Central memory CD8-positive, alpha-beta T cell (primary cell): ENCODE results near the gene DEFB108B.
"Not testable (repeated sequence)": the region's sequence is repeated elsewhere in the genome, so short reads cannot be mapped to it uniquely, and the experiment has no call there.

Source experiments
- ATAC-seq: fragments of 150-1000 bp; cut with Tn5 transposase; replicated peaks from 2 replicates; pipeline ENCODE4 v1.10.0; 2022; ENCODE audit warnings: mild to moderate bottlenecking, moderate FRiP score, moderate number of reproducible peaks; ENCODE audit not compliant: poor library complexity, severe bottlenecking; ENCODE audit errors: extremely low read depth
- DNase-seq, 2 donors: peaks; one replicate each; pipeline ENCODE4 v3.0.0; 2021; ENCODE audit warnings: low spot score in 2 of 2
- H3K27ac Mint-ChIP-seq: one replicate; pipeline ENCODE4 v1.8.0; 2022; ENCODE audit warnings: low read depth, mild to moderate bottlenecking, moderate library complexity, mixed read lengths
- H3K27me3 Mint-ChIP-seq: one replicate; pipeline ENCODE4 v1.8.0; 2022; ENCODE audit warnings: mixed read lengths
- H3K36me3 Mint-ChIP-seq: one replicate; pipeline ENCODE4 v1.8.0; 2022; ENCODE audit warnings: mild to moderate bottlenecking, moderate library complexity, mixed read lengths; ENCODE audit not compliant: insufficient read depth
- H3K4me1 Mint-ChIP-seq: one replicate; pipeline ENCODE4 v1.8.0; 2022; ENCODE audit warnings: mixed read lengths
- H3K4me3 Mint-ChIP-seq: one replicate; pipeline ENCODE4 v1.8.0; 2022; ENCODE audit warnings: mild to moderate bottlenecking, moderate library complexity, mixed read lengths
- H3K9me3 Mint-ChIP-seq: one replicate; pipeline ENCODE4 v1.8.0; 2022; ENCODE audit warnings: mixed read lengths

DEFB108B gene, protein sequence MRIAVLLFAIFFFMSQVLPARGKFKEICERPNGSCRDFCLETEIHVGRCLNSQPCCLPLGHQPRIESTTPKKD

DNA sequence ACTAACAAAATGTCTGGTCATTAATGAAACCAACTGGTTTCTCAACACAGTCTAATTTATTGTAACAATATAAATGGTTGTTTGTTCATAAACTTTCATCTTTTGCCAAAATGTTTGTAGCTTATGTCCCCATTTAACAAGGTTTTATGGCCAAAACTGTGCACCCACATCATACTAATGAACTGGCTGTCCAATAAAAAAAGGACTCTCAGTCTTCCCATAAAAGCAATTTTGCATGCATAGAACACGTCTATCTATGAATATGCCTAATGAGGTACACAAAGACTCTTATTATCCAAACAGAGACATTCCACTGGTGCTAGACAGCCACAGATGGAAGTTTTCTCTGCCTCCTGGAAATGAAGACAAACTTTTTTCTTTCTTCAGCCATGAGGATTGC lies at the start of gene DEFB108B:
TSS of gene DEFB108B (plus strand) at position 390 of the 400 bp plus-strand sequence. CDS start at position 390, 0 bp downstream.
- H3K9me3 Mint-ChIP-seq, ATAC-seq, H3K36me3 Mint-ChIP-seq: not testable (repeated sequence)

DNA sequence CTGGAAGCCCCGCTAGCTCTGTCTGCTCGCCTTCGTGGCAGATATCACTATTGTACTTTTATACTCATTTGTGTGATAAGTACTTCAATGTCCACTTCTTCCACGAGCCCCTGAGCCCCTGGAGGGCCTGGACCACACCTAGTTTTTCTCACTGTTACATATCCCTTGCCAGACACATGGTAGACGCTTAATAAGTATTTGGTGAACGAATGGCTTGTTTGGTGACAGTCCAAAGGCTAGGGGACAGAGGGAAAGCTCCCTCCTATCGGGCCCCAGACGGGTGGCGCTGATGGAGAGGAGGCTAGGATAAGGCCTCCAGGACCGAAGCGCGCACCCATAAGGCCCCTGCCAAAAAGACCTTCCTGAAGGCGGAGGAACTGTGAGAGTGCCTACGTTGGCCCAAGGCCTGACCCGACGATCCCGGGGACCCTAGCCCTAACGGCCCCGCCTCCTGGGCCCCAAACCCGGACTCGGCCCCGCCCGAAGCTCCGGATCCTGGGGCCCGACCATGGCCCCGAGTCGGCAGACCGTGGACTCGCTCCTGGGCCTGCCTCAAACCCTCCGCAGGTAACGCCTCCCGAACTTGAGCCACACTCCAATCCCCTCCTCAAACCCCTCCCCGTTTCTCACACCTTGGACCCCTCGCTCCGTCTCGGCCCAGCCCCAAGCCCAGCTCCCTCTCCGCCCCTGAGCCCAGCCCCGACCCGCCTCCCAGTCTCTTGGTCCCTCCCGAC lies 46.7 kb upstream of the DEFB108B start:
- Mint-ChIP-seq H3K4me3 (peak overlapping the region; percentile 92), H3K27ac (peak overlapping the region; percentile 96)
- DNase-seq, H3K36me3 Mint-ChIP-seq, H3K27me3 Mint-ChIP-seq, ATAC-seq, H3K9me3 Mint-ChIP-seq, H3K4me1 Mint-ChIP-seq: not testable (repeated sequence)

More for the DNA sequence above, at the start of gene DEFB108B:
- H3K27me3 Mint-ChIP-seq, H3K27ac Mint-ChIP-seq, H3K4me3 Mint-ChIP-seq, DNase-seq, H3K4me1 Mint-ChIP-seq: not testable (repeated sequence)

DNA sequence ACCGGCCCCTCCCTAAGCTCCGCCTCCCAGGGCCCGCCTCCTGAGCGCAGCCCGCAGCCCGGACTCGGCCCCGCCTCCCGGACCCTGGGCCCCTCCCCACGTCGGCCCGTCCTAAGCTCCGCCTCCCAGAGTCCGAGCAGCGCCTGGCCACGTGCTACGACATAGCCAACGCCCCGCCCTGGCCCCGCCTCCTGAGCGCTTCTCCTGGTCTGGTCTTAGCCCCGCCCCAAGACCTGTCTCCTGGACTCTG lies 46.2 kb upstream of the DEFB108B start:
- not testable (repeated sequence) for H3K4me1 Mint-ChIP-seq, H3K9me3 Mint-ChIP-seq, H3K36me3 Mint-ChIP-seq, H3K27me3 Mint-ChIP-seq
- Mint-ChIP-seq H3K27ac (peak overlapping the region; percentile 96), H3K4me3 (peak overlapping the region; percentile 92)
- DNase-seq (peak; percentile 96 to 99), ATAC-seq (peak; percentile 86)

DNA sequence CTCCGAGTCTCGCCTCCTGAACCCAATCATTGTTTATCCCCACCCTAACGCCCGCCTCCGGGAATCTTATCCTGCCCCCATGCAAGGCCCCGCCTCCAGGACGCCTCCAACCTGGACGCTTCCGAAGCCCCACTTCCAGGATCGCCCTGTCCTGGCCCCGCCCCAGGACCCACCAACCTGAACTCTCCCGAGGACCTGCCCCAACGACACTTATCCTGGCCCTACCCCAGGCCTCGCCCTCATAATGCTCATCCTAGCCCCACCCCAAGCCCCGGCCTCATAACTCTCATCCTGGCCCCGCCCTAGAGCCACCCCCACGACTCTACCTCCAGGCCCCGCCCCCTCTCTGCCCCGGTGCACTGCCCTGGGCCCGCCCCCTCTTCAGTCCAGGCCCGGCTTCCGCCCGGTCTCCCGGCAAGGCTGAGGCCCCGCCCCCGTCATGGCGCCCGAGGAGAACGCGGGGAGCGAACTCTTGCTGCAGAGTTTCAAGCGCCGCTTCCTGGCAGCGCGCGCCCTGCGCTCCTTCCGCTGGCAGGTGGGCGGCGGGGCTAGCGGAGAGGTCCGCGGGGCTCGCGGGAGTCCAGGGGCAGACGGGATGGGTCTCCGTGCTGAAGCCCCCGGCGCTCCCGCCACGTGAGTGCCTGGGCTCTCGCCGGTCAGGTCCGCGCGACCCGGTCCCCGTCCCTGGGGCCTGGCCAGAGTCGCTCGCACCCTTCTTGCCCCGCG lies 45.7 kb upstream of the DEFB108B start:
- DNase-seq = peak; percentile 80 to 88
- Mint-ChIP-seq H3K4me3 (peak overlapping the region; percentile 92), H3K27me3 (no peaks in the 10 kb centered on the region), H3K9me3 (no peaks in the 10 kb centered on the region), H3K27ac (peak overlapping the region; percentile 96), H3K36me3 (peaks cover 5% of the 10 kb centered on the region), H3K4me1 (peaks cover 8% of the 10 kb centered on the region)
- peak; percentile 98 for ATAC-seq

DNA sequence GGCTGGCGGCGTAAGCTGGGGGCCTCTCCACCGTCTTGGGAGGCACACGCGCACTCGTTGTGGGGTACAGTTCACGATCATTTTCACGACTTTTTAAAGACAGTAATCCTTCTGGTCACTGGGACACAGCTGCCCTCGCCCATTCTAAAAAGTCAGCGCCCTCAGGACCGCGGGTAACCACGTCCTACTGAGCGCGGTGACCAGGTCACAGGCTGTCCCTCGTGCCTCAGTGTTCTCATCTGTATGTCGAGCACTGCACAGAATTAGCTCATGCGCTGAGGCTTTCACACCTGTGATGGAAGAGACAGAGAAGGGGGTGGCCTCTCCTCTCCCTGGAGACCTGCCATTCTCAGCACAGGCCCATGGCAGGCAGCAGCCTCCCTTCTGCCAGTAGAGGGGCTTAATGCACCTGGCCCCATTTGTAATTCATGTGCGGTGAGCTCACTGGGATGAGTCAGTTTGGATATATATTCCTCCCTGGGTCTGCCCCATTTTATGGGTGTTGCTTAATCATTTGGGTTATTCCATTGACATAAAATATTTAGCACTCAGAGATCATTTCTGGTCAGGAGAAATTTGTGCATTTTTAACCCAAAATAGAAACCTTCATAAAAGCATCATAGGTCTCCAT lies 45.1 kb upstream of the DEFB108B start:
- not testable (repeated sequence) for DNase-seq, H3K4me1 Mint-ChIP-seq, H3K36me3 Mint-ChIP-seq

DNA sequence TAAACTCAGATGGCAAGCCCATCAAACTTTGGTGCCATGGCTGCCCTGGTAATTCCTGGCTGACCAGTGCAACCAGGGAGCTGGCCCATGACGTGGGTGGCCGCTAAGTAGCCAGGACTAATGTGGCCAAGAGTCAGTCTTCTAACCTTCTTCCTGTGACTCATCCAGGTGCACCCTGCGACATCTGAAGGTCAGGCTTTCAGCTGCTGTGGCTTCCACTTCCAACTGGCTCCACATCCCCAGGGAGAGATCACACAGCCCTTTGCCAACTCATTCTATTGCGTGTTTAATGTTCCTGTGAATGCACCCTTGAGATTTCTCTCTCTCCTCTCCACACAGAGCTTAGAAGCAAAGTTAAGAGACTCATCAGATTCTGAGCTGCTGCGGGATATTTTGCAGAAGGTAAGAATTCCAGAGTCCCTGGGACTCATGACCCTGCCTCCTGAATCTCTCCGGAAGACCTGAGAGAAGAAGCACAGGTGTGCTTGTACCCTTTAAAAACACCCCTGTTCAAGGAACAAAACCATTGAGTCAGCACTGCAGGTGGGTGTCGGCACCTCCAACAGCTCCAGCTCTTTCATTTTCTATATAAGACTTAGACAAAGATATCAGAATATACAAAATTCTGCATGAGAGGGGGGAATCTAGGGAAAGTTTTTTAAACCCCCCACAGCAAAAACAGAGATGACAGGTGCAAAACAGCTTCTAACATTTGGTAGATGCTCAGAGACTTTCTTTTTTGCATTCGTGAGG lies 43.4 kb upstream of the DEFB108B start:
- H3K27me3 Mint-ChIP-seq, H3K36me3 Mint-ChIP-seq, H3K9me3 Mint-ChIP-seq, DNase-seq, ATAC-seq, H3K4me1 Mint-ChIP-seq, H3K27ac Mint-ChIP-seq, H3K4me3 Mint-ChIP-seq: not testable (repeated sequence)

More for the DNA sequence above, 45.1 kb upstream of the DEFB108B start:
- not testable (repeated sequence) for H3K9me3 Mint-ChIP-seq, H3K27me3 Mint-ChIP-seq, ATAC-seq
- Mint-ChIP-seq H3K4me3 (peak overlapping the region; percentile 92), H3K27ac (peak overlapping the region; percentile 96)

DNA sequence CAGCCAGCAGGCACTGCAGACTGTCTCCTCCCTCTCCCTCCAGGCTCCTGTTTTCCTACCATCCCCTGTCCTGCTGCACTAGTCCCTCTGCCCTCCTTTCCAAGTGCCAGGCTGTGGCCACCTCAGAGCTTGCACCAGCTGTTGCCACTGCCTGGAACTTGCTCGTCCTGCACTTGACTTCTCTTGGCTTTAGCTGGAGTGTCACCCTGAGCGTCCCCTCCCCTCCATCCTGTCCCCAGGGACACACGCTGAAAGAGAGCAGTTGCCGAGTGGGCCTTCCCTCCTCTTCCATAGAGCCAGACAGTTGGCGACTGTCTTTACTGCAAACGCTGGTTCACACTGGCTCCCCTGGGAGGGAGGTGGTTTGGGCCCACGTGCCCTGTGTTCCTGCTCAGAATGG lies 41.9 kb upstream of the DEFB108B start:
- not testable (repeated sequence) for H3K9me3 Mint-ChIP-seq, H3K36me3 Mint-ChIP-seq, H3K4me3 Mint-ChIP-seq, H3K27ac Mint-ChIP-seq, H3K4me1 Mint-ChIP-seq, DNase-seq, H3K27me3 Mint-ChIP-seq, ATAC-seq

DNA sequence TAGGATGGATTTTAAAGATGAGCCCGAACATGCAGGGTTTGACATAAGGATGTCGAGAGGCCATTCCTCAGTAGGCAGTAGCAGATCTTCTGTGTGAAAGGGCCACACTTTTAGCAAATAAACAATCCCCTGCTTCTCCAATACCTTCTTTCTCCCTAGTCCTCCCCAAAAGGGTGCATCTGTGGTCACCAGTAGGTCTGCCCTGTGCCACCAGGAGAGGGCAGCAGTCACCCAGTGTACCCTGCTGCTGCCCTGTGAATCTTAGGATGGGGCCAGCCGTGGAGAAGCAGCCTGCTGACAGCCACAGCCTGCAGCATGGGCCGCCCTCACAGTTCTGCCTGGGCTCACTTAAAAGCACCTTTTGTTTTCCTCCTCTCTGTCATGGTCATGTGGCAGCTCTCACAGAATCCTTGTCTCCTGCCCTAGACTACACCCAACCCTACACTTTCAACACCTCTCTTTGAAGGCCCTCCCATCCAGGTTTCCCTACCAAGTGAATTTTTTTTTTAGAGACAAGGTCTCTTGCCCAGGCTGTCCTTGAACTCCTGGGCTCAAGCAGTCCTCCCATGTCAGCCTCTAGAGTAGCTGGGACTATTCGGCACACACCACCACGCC lies 40.3 kb upstream of the DEFB108B start:
- peak; percentile 30 to 42 for DNase-seq

DNA sequence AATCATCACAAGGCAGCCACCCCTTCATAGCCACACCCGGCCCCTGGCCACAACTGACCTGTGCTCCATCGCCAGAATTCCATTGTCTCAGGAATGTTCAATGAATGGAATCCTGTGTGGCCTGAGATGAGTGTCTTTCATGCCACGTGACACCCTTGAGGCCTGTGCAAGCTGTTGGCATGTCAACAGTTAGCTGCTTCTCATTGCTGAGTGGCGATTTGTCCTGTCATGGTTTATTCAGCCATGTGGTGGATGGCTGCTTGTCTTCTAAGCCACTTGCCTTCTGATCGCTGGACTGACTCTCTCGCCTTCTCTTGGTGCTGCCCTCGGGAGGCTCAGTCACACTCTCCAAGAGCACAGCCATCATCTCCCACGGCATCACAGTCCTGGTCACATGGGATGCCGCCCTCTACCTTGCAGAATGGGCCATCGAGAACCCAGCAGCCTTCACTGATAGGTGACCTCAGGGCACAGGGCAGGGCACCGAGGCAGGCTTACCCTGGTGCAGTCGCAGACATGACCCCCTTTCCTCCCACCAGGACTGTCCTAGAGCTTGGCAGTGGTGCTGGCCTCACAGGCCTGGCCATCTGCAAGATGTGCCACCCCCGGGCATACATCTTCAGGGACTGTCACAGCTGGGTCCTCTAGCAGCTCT lies 38.5 kb upstream of the DEFB108B start:
- not testable (repeated sequence) for ATAC-seq, H3K4me3 Mint-ChIP-seq, H3K4me1 Mint-ChIP-seq, H3K36me3 Mint-ChIP-seq, H3K27ac Mint-ChIP-seq, H3K27me3 Mint-ChIP-seq, DNase-seq, H3K9me3 Mint-ChIP-seq

More for the DNA sequence above, 40.3 kb upstream of the DEFB108B start:
- not testable (repeated sequence) for H3K4me1 Mint-ChIP-seq, H3K36me3 Mint-ChIP-seq, H3K9me3 Mint-ChIP-seq, H3K27me3 Mint-ChIP-seq, ATAC-seq, H3K4me3 Mint-ChIP-seq, H3K27ac Mint-ChIP-seq

DNA sequence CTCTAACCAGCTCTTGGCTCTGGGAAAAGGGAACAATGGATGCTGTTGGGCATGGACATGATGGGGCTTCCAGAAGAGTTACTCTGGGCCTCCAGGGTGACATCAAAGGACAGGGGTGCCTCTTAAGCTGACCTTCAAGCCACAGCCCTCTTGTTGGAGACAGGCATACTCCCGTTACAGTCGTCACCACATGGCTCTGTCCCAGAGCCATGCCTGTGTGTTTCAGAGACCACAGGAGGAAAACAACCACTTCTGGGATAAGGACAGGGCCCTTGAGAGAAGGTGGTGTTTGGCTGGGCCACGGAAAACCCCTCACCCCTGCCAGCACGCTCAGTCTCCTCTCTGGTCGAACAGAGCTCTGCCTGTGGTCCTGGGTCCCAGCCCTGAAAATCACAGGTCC lies 37.8 kb upstream of the DEFB108B start:
- H3K27ac Mint-ChIP-seq, DNase-seq, H3K27me3 Mint-ChIP-seq, ATAC-seq, H3K4me1 Mint-ChIP-seq, H3K9me3 Mint-ChIP-seq, H3K36me3 Mint-ChIP-seq, H3K4me3 Mint-ChIP-seq: not testable (repeated sequence)

DNA sequence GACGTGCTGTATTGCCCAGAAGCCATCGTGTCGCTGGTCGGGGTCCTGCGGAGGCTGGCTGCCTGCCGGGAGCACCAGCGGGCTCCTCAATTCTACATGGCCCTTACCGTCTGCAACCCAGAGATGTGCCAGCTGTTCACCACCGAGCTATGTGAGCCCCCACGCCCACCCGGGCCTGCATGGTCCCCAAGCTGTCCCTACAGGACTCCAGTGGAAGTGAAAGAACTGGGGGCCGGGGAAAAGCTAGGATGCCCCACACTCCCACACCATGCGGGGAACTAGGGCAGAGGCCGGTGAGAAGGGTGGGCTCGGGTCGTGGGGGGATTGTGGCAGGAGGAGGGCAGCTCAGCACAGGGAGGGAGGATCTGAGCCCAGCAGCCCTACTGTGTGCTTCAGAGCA lies 37.0 kb upstream of the DEFB108B start:
- DNase-seq, ATAC-seq, H3K4me3 Mint-ChIP-seq, H3K4me1 Mint-ChIP-seq, H3K27me3 Mint-ChIP-seq, H3K27ac Mint-ChIP-seq, H3K9me3 Mint-ChIP-seq, H3K36me3 Mint-ChIP-seq: not testable (repeated sequence)

DNA sequence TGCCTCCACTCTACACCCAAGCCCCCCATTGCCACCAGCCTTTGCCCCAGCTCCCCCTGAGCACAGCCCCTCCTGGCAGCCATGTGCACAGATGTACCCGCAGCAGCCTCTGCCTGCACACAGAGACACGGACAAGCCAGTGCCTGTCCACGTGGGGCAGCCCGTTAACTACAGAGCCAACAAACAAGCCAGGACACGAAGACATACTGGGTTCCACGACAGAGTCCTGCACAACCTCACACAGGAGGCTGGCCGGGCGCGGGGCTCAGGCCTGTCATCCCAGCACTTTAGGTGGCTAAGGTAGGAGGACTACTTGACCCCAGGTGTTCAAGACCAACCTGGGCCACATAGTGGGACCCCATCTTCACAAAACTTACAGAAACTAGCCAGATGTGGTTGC lies 36.2 kb upstream of the DEFB108B start:
- not testable (repeated sequence) for H3K27me3 Mint-ChIP-seq, H3K36me3 Mint-ChIP-seq, H3K4me3 Mint-ChIP-seq, DNase-seq, H3K27ac Mint-ChIP-seq, H3K4me1 Mint-ChIP-seq, ATAC-seq, H3K9me3 Mint-ChIP-seq
